ENCODE results near the gene TEAD1. TPM values are rescaled to one million over a fixed set of nuclear protein-coding genes. Genes with fewer than 3 reads are reported as not detected.

Gene TEAD1
- total RNA-seq, 2 experiments from 2014 or later: 5.6 to 10.8 TPM

DNA sequence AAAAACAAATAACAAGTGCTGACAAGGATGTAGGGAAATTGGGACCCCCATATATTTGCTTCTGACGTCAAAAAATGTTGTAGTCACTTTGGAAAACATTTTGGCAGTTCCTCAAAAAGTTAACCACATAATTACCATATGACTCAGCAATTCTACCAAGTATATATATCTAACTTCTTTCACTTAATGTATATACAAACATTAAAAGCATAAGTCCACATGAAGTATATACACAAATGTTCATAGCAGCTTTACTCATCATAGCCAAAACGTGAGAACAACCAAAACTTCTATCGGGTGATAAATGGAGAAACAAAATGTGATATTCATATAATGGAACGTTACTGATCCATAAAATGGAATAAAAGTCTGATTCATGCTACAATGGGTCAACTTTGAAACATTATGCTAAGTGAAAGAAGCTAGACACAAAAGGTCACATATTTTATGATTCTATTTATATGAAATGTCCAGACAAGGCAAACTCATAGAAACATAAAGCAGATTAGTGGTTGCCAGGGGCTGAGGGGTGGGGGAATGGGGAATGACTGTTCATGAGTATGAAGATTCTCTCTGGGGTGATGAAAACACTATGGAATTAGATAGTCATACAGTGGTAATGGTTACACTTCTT, 48.7 kb upstream of the TEAD1 start:
- H3K36me3 ChIP-seq (ENCODE audit: insufficient read depth, low read length): no peaks in the 10 kb centered on the region
- ChIA-PET POLR2A (interaction anchor here (1.1 kb wide), 1 partner anchor 52 kb away, joined by 3 read pairs; no protein-coding TSS in a partner anchor), CTCF (ENCODE audit: unreplicated experiment) (no interaction called here)
- H3K4me1 ChIP-seq (ENCODE audit: insufficient read depth, low read length, poor library complexity, severe bottlenecking): no peaks in the 10 kb centered on the region
- no peak overlapping the region for H3K27ac ChIP-seq (ENCODE audit: low read depth, low read length, poor library complexity, severe bottlenecking)
- no peak overlapping the region for H3K4me2 ChIP-seq (ENCODE audit: low read length)
- H3K4me3 ChIP-seq (ENCODE audit: low read depth, low read length, poor library complexity, severe bottlenecking): no peak overlapping the region
- H3K9me3 ChIP-seq (ENCODE audit: low read length): peaks cover 7% of the 10 kb centered on the region; the same call in 1 of the 2 replicates
- TF ChIP-seq EZH2phosphoT487 (IDR thresholded peaks at IDR 0.05; ENCODE audit: borderline replicate concordance, low read depth, low read length) (no peak), CTCF (conservative IDR thresholded peaks at IDR 0.05; ENCODE audit: low read length) (no peak)
- no peaks in the 10 kb centered on the region for H3K79me2 ChIP-seq (ENCODE audit: insufficient read depth, low read depth, low read length)
- intact Hi-C loops (cut with micrococcal nuclease; ENCODE audit: unreplicated experiment): no loop called here
- H3K9me2 ChIP-seq (ENCODE audit: insufficient read depth, low read length): no peaks in the 10 kb centered on the region
- no peaks in the 10 kb centered on the region for H4K20me1 ChIP-seq (ENCODE audit: insufficient read depth, low read length)
- no peak for DNase-seq (ENCODE audit: low spot score)
- no peak overlapping the region for H2AFZ ChIP-seq (ENCODE audit: low read length)
- BruUV-seq (replicated peaks): no TSS peak

- no peak for DNase-seq (ENCODE audit: low spot score)
- ChIA-PET POLR2A (no interaction called here), CTCF (ENCODE audit: unreplicated experiment) (no interaction called here)
- no peak overlapping the region for H3K4me2 ChIP-seq (ENCODE audit: low read length)
- H2AFZ ChIP-seq (ENCODE audit: low read length): no peak overlapping the region
- no peaks in the 10 kb centered on the region for H3K36me3 ChIP-seq (ENCODE audit: insufficient read depth, low read length)
- no peaks in the 10 kb centered on the region for H3K9me2 ChIP-seq (ENCODE audit: insufficient read depth, low read length)
- TF ChIP-seq EZH2phosphoT487 (IDR thresholded peaks at IDR 0.05; ENCODE audit: borderline replicate concordance, low read depth, low read length) (no peak), CTCF (conservative IDR thresholded peaks at IDR 0.05; ENCODE audit: low read length) (no peak)
- peaks cover 7% of the 10 kb centered on the region; the same call in 1 of the 2 replicates for H3K9me3 ChIP-seq (ENCODE audit: low read length)
- BruUV-seq (replicated peaks): no TSS peak
- H3K79me2 ChIP-seq (ENCODE audit: insufficient read depth, low read depth, low read length): no peaks in the 10 kb centered on the region
- no peak overlapping the region for H3K4me3 ChIP-seq (ENCODE audit: low read depth, low read length, poor library complexity, severe bottlenecking)
- no peaks in the 10 kb centered on the region for H4K20me1 ChIP-seq (ENCODE audit: insufficient read depth, low read length)
- intact Hi-C loops (cut with micrococcal nuclease; ENCODE audit: unreplicated experiment): no loop called here
- H3K4me1 ChIP-seq (ENCODE audit: insufficient read depth, low read length, poor library complexity, severe bottlenecking): no peaks in the 10 kb centered on the region
- no peak overlapping the region for H3K27ac ChIP-seq (ENCODE audit: low read depth, low read length, poor library complexity, severe bottlenecking)
Measured at GRCh38 chr11:12626616-12627015, 47.6 kb upstream of the TEAD1 start.

GRCh38 chr11:12628314-12628713, 45.9 kb upstream of the TEAD1 start:
- CTCF ChIA-PET (ENCODE audit: unreplicated experiment): no interaction called here
- intact Hi-C loops (cut with micrococcal nuclease; ENCODE audit: unreplicated experiment): no loop called here
- POLR2A ChIA-PET: no interaction called here
- H3K4me3 ChIP-seq (ENCODE audit: low read depth, low read length, poor library complexity, severe bottlenecking): no peak overlapping the region
- no peaks in the 10 kb centered on the region for H3K79me2 ChIP-seq (ENCODE audit: insufficient read depth, low read depth, low read length)
- no TSS peak for BruUV-seq (replicated peaks)
- DNase-seq (ENCODE audit: low spot score): no peak
- peaks cover 7% of the 10 kb centered on the region; the same call in 1 of the 2 replicates for H3K9me3 ChIP-seq (ENCODE audit: low read length)
- no peak for TF ChIP-seq EZH2phosphoT487 (IDR thresholded peaks at IDR 0.05; ENCODE audit: borderline replicate concordance, low read depth, low read length)
- no peak for TF ChIP-seq CTCF (conservative IDR thresholded peaks at IDR 0.05; ENCODE audit: low read length)
- no peak overlapping the region for H2AFZ ChIP-seq (ENCODE audit: low read length)
- H3K27ac ChIP-seq (ENCODE audit: low read depth, low read length, poor library complexity, severe bottlenecking): no peak overlapping the region
- no peaks in the 10 kb centered on the region for H3K4me1 ChIP-seq (ENCODE audit: insufficient read depth, low read length, poor library complexity, severe bottlenecking)
- H4K20me1 ChIP-seq (ENCODE audit: insufficient read depth, low read length): no peaks in the 10 kb centered on the region
- no peak overlapping the region for H3K4me2 ChIP-seq (ENCODE audit: low read length)
- no peaks in the 10 kb centered on the region for H3K36me3 ChIP-seq (ENCODE audit: insufficient read depth, low read length)
- no peaks in the 10 kb centered on the region for H3K9me2 ChIP-seq (ENCODE audit: insufficient read depth, low read length)
